ENCODE measurements around the gene VTCN1. TPM values are rescaled to one million over a fixed set of nuclear protein-coding genes. Genes with fewer than 3 reads are reported as not detected.

VTCN1 gene
- total RNA-seq, 1 experiment from 2014 or later = not detected

- H3K4me2 ChIP-seq (ENCODE audit: low read depth, low read length, poor library complexity, severe bottlenecking) = no peak overlapping the region
- no peaks in the 10 kb centered on the region for H3K4me1 ChIP-seq (ENCODE audit: low read length)
- no peak for DNase-seq
- H3K36me3 ChIP-seq (ENCODE audit: insufficient read depth, low read length) = no peaks in the 10 kb centered on the region
- no peaks in the 10 kb centered on the region for H4K20me1 ChIP-seq (ENCODE audit: insufficient read depth, low read depth, low read length)
- H3K79me2 ChIP-seq (ENCODE audit: low read length) = no peaks in the 10 kb centered on the region
- no peaks in the 10 kb centered on the region for H3K9me2 ChIP-seq (replicated peaks; ENCODE audit: insufficient read depth, low read length)
- H3K9me3 ChIP-seq (ENCODE audit: low read length) = no peaks in the 10 kb centered on the region
- H2AFZ ChIP-seq (ENCODE audit: low read length) = no peak overlapping the region
- no peak overlapping the region for H3K9ac ChIP-seq (ENCODE audit: low read length)
- no peaks in the 10 kb centered on the region for H3K27me3 ChIP-seq (ENCODE audit: low read length)
- no peak overlapping the region for H3K27ac ChIP-seq (ENCODE audit: low read length)
- no peak overlapping the region for H3K4me3 ChIP-seq (ENCODE audit: low read length)
These were observed 15.2 kb upstream of the VTCN1 start for GRCh38 chr1:117225931-117226330.

- Histone ChIP-seq H3K36me3 (ENCODE audit: insufficient read depth, low read length) (no peaks in the 10 kb centered on the region), H3K4me2 (ENCODE audit: low read depth, low read length, poor library complexity, severe bottlenecking) (no peak overlapping the region), H3K4me3 (ENCODE audit: low read length) (no peak overlapping the region), H4K20me1 (ENCODE audit: insufficient read depth, low read depth, low read length) (no peaks in the 10 kb centered on the region), H3K27me3 (ENCODE audit: low read length) (no peaks in the 10 kb centered on the region), H3K4me1 (ENCODE audit: low read length) (no peaks in the 10 kb centered on the region), H3K79me2 (ENCODE audit: low read length) (no peaks in the 10 kb centered on the region), H3K27ac (ENCODE audit: low read length) (no peak overlapping the region), H2AFZ (ENCODE audit: low read length) (no peak overlapping the region), H3K9me3 (ENCODE audit: low read length) (no peaks in the 10 kb centered on the region), H3K9me2 (replicated peaks; ENCODE audit: insufficient read depth, low read length) (no peaks in the 10 kb centered on the region), H3K9ac (ENCODE audit: low read length) (no peak overlapping the region)
- DNase-seq = no peak
These were observed 6.0 kb upstream of the VTCN1 start for GRCh38 chr1:117216718-117217117.

DNA sequence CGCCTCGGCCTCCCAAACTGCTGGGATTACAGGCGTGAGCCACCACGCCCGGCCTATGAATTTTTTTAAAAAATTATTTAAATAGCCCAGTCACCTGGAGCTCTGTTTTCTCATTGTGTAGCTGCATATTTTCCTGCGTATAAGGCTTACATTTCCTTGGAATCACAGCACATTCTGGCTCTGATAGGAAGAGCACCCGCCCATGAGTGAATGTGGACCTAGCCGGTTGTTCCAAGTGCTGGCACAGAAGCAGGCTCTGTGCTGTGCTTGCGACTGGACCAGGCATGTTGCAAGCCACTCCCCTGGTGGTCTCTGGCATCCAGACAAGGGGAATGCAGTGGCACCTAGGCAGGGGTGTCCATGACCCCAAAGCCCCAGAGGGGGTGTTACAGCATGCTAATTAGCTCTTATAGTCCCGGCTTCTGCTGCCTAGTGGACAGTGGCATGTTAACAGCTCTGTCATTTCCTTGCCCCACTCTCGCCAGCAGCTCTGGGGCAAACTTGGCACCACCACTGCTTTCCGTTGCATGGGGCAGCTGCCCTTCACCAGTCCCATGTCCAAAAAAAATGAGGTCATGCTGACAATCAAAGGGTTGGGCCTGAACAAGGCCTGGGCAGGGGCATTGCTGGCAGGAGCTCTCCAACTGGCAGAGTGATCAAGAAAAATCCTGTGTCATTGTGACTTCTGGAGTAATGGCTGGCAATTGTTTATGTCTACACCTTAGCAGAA lies 5.2 kb upstream of the VTCN1 start:
- no peaks in the 10 kb centered on the region for H3K9me3 ChIP-seq (ENCODE audit: low read length)
- H3K9me2 ChIP-seq (replicated peaks; ENCODE audit: insufficient read depth, low read length) = no peaks in the 10 kb centered on the region
- no peaks in the 10 kb centered on the region for H3K36me3 ChIP-seq (ENCODE audit: insufficient read depth, low read length)
- no peaks in the 10 kb centered on the region for H3K79me2 ChIP-seq (ENCODE audit: low read length)
- no peak overlapping the region for H2AFZ ChIP-seq (ENCODE audit: low read length)
- DNase-seq = no peak
- H3K4me2 ChIP-seq (ENCODE audit: low read depth, low read length, poor library complexity, severe bottlenecking) = no peak overlapping the region
- no peak overlapping the region for H3K4me3 ChIP-seq (ENCODE audit: low read length)
- H3K27me3 ChIP-seq (ENCODE audit: low read length) = no peaks in the 10 kb centered on the region
- no peaks in the 10 kb centered on the region for H4K20me1 ChIP-seq (ENCODE audit: insufficient read depth, low read depth, low read length)
- no peak overlapping the region for H3K9ac ChIP-seq (ENCODE audit: low read length)
- no peaks in the 10 kb centered on the region for H3K4me1 ChIP-seq (ENCODE audit: low read length)
- no peak overlapping the region for H3K27ac ChIP-seq (ENCODE audit: low read length)

DNA sequence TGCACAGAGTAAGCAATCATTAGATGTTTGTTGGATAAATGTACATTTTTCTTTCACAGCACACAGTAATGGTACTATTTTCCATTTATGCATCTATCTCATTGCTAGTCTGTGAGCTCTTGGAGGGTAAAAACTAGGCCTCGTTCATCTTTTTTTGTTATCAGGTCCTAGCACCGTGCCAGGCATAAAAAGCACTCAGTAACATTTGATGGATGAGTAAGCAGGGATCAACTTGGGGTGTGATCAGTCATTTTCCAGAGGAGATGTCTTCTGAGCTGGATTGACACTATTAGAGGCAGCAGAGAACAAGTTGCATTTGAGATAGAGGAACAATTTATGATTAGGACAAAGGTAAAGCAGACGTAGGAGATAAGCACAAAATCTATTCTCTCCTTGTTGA lies 4.3 kb upstream of the VTCN1 start:
- no peaks in the 10 kb centered on the region for H3K79me2 ChIP-seq (ENCODE audit: low read length)
- no peaks in the 10 kb centered on the region for H4K20me1 ChIP-seq (ENCODE audit: insufficient read depth, low read depth, low read length)
- no peak overlapping the region for H3K27ac ChIP-seq (ENCODE audit: low read length)
- H3K9ac ChIP-seq (ENCODE audit: low read length) = no peak overlapping the region
- no peaks in the 10 kb centered on the region for H3K9me2 ChIP-seq (replicated peaks; ENCODE audit: insufficient read depth, low read length)
- no peaks in the 10 kb centered on the region for H3K9me3 ChIP-seq (ENCODE audit: low read length)
- no peaks in the 10 kb centered on the region for H3K36me3 ChIP-seq (ENCODE audit: insufficient read depth, low read length)
- H3K4me2 ChIP-seq (ENCODE audit: low read depth, low read length, poor library complexity, severe bottlenecking) = no peak overlapping the region
- no peak for DNase-seq
- no peak overlapping the region for H2AFZ ChIP-seq (ENCODE audit: low read length)
- H3K4me3 ChIP-seq (ENCODE audit: low read length) = no peak overlapping the region
- H3K27me3 ChIP-seq (ENCODE audit: low read length) = no peaks in the 10 kb centered on the region
- H3K4me1 ChIP-seq (ENCODE audit: low read length) = no peaks in the 10 kb centered on the region

- Histone ChIP-seq H2AFZ (ENCODE audit: low read length) (no peak overlapping the region), H3K4me1 (ENCODE audit: low read length) (no peaks in the 10 kb centered on the region), H3K9me2 (replicated peaks; ENCODE audit: insufficient read depth, low read length) (no peaks in the 10 kb centered on the region), H3K27me3 (ENCODE audit: low read length) (no peaks in the 10 kb centered on the region), H3K4me3 (ENCODE audit: low read length) (no peak overlapping the region), H3K4me2 (ENCODE audit: low read depth, low read length, poor library complexity, severe bottlenecking) (no peak overlapping the region), H3K9me3 (ENCODE audit: low read length) (no peaks in the 10 kb centered on the region), H4K20me1 (ENCODE audit: insufficient read depth, low read depth, low read length) (no peaks in the 10 kb centered on the region), H3K79me2 (ENCODE audit: low read length) (no peaks in the 10 kb centered on the region), H3K27ac (ENCODE audit: low read length) (no peak overlapping the region), H3K36me3 (ENCODE audit: insufficient read depth, low read length) (no peaks in the 10 kb centered on the region), H3K9ac (ENCODE audit: low read length) (no peak overlapping the region)
- DNase-seq = no peak
These were observed 2.3 kb upstream of the VTCN1 start for GRCh38 chr1:117213046-117213445.

- DNase-seq = no peak
- Histone ChIP-seq H3K9me2 (replicated peaks; ENCODE audit: insufficient read depth, low read length) (no peaks in the 10 kb centered on the region), H4K20me1 (ENCODE audit: insufficient read depth, low read depth, low read length) (no peaks in the 10 kb centered on the region), H3K79me2 (ENCODE audit: low read length) (no peaks in the 10 kb centered on the region), H3K36me3 (ENCODE audit: insufficient read depth, low read length) (no peaks in the 10 kb centered on the region), H3K27me3 (ENCODE audit: low read length) (no peaks in the 10 kb centered on the region), H2AFZ (ENCODE audit: low read length) (no peak overlapping the region), H3K9ac (ENCODE audit: low read length) (no peak overlapping the region), H3K9me3 (ENCODE audit: low read length) (no peaks in the 10 kb centered on the region), H3K4me2 (ENCODE audit: low read depth, low read length, poor library complexity, severe bottlenecking) (no peak overlapping the region), H3K27ac (ENCODE audit: low read length) (no peak overlapping the region), H3K4me3 (ENCODE audit: low read length) (no peak overlapping the region), H3K4me1 (ENCODE audit: low read length) (no peaks in the 10 kb centered on the region)
These were observed 341 bp downstream of the VTCN1 start for GRCh38 chr1:117210386-117210785.

DNA sequence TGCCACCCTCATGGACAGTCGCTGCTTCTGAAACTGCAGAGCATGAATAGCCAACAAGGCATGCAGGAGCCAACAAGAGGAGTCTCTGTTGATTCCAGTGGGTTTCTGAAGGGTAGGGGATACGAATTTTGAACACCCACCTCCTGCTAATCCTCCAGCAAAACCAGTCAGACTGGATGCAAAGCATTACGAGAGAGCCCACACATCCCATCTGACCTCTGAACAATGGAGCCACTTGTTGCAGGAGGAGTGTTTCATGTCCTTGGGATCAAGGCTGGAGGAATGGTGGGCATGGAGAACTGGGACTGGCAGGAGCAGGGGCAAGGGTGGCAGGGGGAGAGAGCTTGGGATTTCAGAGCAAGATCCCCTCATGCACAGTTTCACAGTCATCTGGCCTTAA lies 1.6 kb downstream of the VTCN1 start:
- no peak overlapping the region for H3K27ac ChIP-seq (ENCODE audit: low read length)
- H4K20me1 ChIP-seq (ENCODE audit: insufficient read depth, low read depth, low read length) = no peaks in the 10 kb centered on the region
- no peak overlapping the region for H3K4me3 ChIP-seq (ENCODE audit: low read length)
- H2AFZ ChIP-seq (ENCODE audit: low read length) = no peak overlapping the region
- H3K27me3 ChIP-seq (ENCODE audit: low read length) = no peaks in the 10 kb centered on the region
- no peaks in the 10 kb centered on the region for H3K9me2 ChIP-seq (replicated peaks; ENCODE audit: insufficient read depth, low read length)
- H3K4me1 ChIP-seq (ENCODE audit: low read length) = no peaks in the 10 kb centered on the region
- H3K79me2 ChIP-seq (ENCODE audit: low read length) = no peaks in the 10 kb centered on the region
- no peak for DNase-seq
- H3K36me3 ChIP-seq (ENCODE audit: insufficient read depth, low read length) = no peaks in the 10 kb centered on the region
- no peak overlapping the region for H3K9ac ChIP-seq (ENCODE audit: low read length)
- no peak overlapping the region for H3K4me2 ChIP-seq (ENCODE audit: low read depth, low read length, poor library complexity, severe bottlenecking)
- H3K9me3 ChIP-seq (ENCODE audit: low read length) = no peaks in the 10 kb centered on the region

GRCh38 chr1:117208580-117208979 lies 2.1 kb downstream of the VTCN1 start:
- DNase-seq = no peak
- H3K4me1 ChIP-seq (ENCODE audit: low read length) = no peaks in the 10 kb centered on the region
- H3K9me3 ChIP-seq (ENCODE audit: low read length) = no peaks in the 10 kb centered on the region
- no peaks in the 10 kb centered on the region for H4K20me1 ChIP-seq (ENCODE audit: insufficient read depth, low read depth, low read length)
- H3K36me3 ChIP-seq (ENCODE audit: insufficient read depth, low read length) = no peaks in the 10 kb centered on the region
- no peak overlapping the region for H3K27ac ChIP-seq (ENCODE audit: low read length)
- no peaks in the 10 kb centered on the region for H3K79me2 ChIP-seq (ENCODE audit: low read length)
- H2AFZ ChIP-seq (ENCODE audit: low read length) = no peak overlapping the region
- no peaks in the 10 kb centered on the region for H3K27me3 ChIP-seq (ENCODE audit: low read length)
- H3K9me2 ChIP-seq (replicated peaks; ENCODE audit: insufficient read depth, low read length) = no peaks in the 10 kb centered on the region
- no peak overlapping the region for H3K4me3 ChIP-seq (ENCODE audit: low read length)
- H3K9ac ChIP-seq (ENCODE audit: low read length) = no peak overlapping the region
- H3K4me2 ChIP-seq (ENCODE audit: low read depth, low read length, poor library complexity, severe bottlenecking) = no peak overlapping the region
